GM20000 (cell line): Measurements from ENCODE around the gene FAM168A.

Source experiments
- DNase-seq: peaks from one replicate; pipeline ENCODE4 v3.0.0; 2012; ENCODE audit warnings: low spot score
- CTCF ChIP-seq: IDR thresholded peaks from 2 replicates; pipeline ENCODE4 v1.5.1; 2012; ENCODE audit warnings: mild to moderate bottlenecking, control low read depth; ENCODE audit errors: extremely low read depth, missing control alignments

The FAM168A gene

GRCh38 chr11:73507086-73507485 lies 90.8 kb downstream of the FAM168A start:
- TF ChIP-seq CTCF = no peak

GRCh38 chr11:73506038-73506437 lies 91.9 kb downstream of the FAM168A start:
- DNase-seq = no peak
- TF ChIP-seq CTCF = no peak

More at GRCh38 chr11:73507086-73507485, 90.8 kb downstream of the FAM168A start:
- DNase-seq = no peak

- no peak for TF ChIP-seq CTCF
- DNase-seq = no peak
Observed at GRCh38 chr11:73498343-73498742, 99.6 kb downstream of the FAM168A start.

GRCh38 chr11:73496134-73496533 lies 101.8 kb downstream of the FAM168A start:
- DNase-seq = no peak
- no peak for TF ChIP-seq CTCF

- no peak for DNase-seq
- no peak for TF ChIP-seq CTCF
Observed at GRCh38 chr11:73495731-73496130, 102.2 kb downstream of the FAM168A start.

GRCh38 chr11:73493956-73494598 lies 103.8 kb downstream of the FAM168A start:
- DNase-seq = no peak
- TF ChIP-seq CTCF = no peak

- no peak for TF ChIP-seq CTCF
- no peak for DNase-seq
Observed at GRCh38 chr11:73481626-73482025, 116.3 kb downstream of the FAM168A start.
